ENCODE results near the gene PI3. TPM values are rescaled to one million over a fixed set of nuclear protein-coding genes. Genes with fewer than 3 reads are reported as not detected.
A peak's percentile ranks its signal among the peaks of the same experiment; 100 is the strongest.

PI3 gene
- total and polyA plus RNA-seq, 2 of the 8 experiments (the other 6 are each of a cell fraction or from before 2014, with no cell fraction given): not detected

DNA sequence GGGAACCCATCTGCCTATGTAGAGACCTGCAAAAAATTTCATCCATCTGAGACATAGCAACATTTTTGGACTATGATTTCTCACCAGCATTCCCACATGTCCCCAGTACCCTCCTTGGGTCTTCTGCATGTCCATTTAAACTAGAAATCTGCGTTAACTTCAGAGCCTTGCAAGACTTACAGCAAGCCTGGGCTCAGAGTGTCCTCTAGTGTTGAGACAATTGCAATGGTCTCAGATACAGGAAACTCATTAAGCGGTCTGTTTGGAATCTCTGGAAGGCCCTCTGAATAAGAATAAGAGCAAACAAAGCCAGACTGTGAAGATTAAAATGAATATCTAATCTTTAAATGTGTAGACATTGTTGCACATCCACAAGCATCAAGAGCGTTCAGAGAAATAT is 20.5 kb upstream of the PI3 start:
- Histone ChIP-seq H3K4me3 (ENCODE audit: extremely low read depth in 1 of 4, insufficient read depth in 2 of 4, low read depth in 3 of 4, low read length in 4 of 4) (no peak overlapping the region), H3K18ac (ENCODE audit: extremely low read depth, low read length) (no peak overlapping the region), H3K4ac (replicated peaks; ENCODE audit: insufficient read length, low read depth, low read length) (no peak overlapping the region), H3K9me3 (ENCODE audit: insufficient read depth in 2 of 2, low read depth in 1 of 2, low read length in 1 of 2) (no peaks in the 10 kb centered on the region; a peak in 1 of 4 replicates), H3K79me1 (ENCODE audit: low read depth, low read length) (no peaks in the 10 kb centered on the region), H3K27me3 (replicated peaks in 1 of 4; ENCODE audit: control insufficient read depth in 3 of 4, extremely low read depth in 1 of 4, insufficient read depth in 3 of 4, low read length in 3 of 4) (peaks cover 0 to 1% (median 0%) of the 10 kb centered on the region in 4 experiments; a peak in 1 of 7 replicates), H2AFZ (ENCODE audit: low read length) (no peak overlapping the region), H2BK120ac (replicated peaks; ENCODE audit: low read depth, low read length) (no peak overlapping the region), H4K5ac (ENCODE audit: insufficient read length, low read depth, low read length) (no peak overlapping the region), H3K36me3 (ENCODE audit: control insufficient read depth in 2 of 4, insufficient read depth in 4 of 4, low read length in 3 of 4) (no peaks in the 10 kb centered on the region), H3K4me1 (replicated peaks in 1 of 4; ENCODE audit: control insufficient read depth in 3 of 4, insufficient read depth in 4 of 4, low read length in 3 of 4) (no peaks in the 10 kb centered on the region), H3K79me2 (ENCODE audit: control insufficient read depth in 1 of 2, insufficient read depth in 2 of 2, low read length in 2 of 2) (no peaks in the 10 kb centered on the region), H3K9ac (replicated peaks in 1 of 4; ENCODE audit: extremely low read depth in 1 of 4, low read depth in 3 of 4, low read length in 3 of 4) (no peak overlapping the region), H4K20me1 (replicated peaks in 1 of 2; ENCODE audit: control insufficient read depth in 1 of 2, insufficient read depth in 2 of 2, low read length in 2 of 2) (no peaks in the 10 kb centered on the region), H3K23me2 (ENCODE audit: low read depth, low read length) (no peaks in the 10 kb centered on the region), H3K27ac (ENCODE audit: low read depth, low read length) (no peak overlapping the region), H2BK15ac (ENCODE audit: low read length) (no peak overlapping the region), H2BK5ac (ENCODE audit: low read depth, low read length) (no peak overlapping the region), H3K14ac (ENCODE audit: insufficient read length) (no peak overlapping the region), H2AK5ac (ENCODE audit: low read depth, low read length) (no peak overlapping the region), H3K23ac (ENCODE audit: insufficient read length) (no peak overlapping the region), H4K8ac (ENCODE audit: extremely low read depth, insufficient read depth, low read length) (no peak overlapping the region), H3K4me2 (ENCODE audit: insufficient read depth in 1 of 2, low read depth in 2 of 2, low read length in 2 of 2) (no peak overlapping the region), H2BK12ac (ENCODE audit: low read depth, low read length) (no peak overlapping the region), H4K91ac (replicated peaks; ENCODE audit: insufficient read length, low read length) (no peak overlapping the region), H3K56ac (replicated peaks; ENCODE audit: insufficient read length, low read depth, low read length) (no peak overlapping the region), H2BK20ac (ENCODE audit: low read length) (no peak overlapping the region)
- ChIA-PET POLR2A (ENCODE audit: partially characterized antibody) (no interaction called here), CTCF (ENCODE audit: partially characterized antibody) (no interaction called here)
- 66% methylated on average over 3 of the region's 3 CpGs; no CpG with 5 or more reads in 1 of the 2 experiments for WGBS, 2 experiments (ENCODE audit: extremely low coverage in 1 of 2, insufficient coverage in 1 of 2, insufficient read length in 1 of 2, insufficient replicate concordance in 2 of 2, low coverage in 1 of 2, low lambda C conversion rate in 2 of 2, missing lambda C conversion rate in 1 of 2)
- no peak for FAIRE-seq
- DNase-seq (ENCODE audit: low read depth in 1 of 2, low spot score in 2 of 2): no peak
- TF ChIP-seq SP1 (IDR thresholded peaks at IDR 0.05; ENCODE audit: low read depth, low read length): no peak
- TF ChIP-seq BCL11A (IDR thresholded peaks at IDR 0.05; ENCODE audit: low read depth in 2 of 2, low read length in 2 of 2): no peak
- TF ChIP-seq, protein P1, sequence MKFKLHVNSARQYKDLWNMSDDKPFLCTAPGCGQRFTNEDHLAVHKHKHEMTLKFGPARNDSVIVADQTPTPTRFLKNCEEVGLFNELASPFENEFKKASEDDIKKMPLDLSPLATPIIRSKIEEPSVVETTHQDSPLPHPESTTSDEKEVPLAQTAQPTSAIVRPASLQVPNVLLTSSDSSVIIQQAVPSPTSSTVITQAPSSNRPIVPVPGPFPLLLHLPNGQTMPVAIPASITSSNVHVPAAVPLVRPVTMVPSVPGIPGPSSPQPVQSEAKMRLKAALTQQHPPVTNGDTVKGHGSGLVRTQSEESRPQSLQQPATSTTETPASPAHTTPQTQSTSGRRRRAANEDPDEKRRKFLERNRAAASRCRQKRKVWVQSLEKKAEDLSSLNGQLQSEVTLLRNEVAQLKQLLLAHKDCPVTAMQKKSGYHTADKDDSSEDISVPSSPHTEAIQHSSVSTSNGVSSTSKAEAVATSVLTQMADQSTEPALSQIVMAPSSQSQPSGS (IDR thresholded peaks at IDR 0.05; ENCODE audit: low read length): no peak
- TF ChIP-seq JUN (IDR thresholded peaks at IDR 0.05; ENCODE audit: low read depth, low read length): no peak
- TF ChIP-seq, protein P2, sequence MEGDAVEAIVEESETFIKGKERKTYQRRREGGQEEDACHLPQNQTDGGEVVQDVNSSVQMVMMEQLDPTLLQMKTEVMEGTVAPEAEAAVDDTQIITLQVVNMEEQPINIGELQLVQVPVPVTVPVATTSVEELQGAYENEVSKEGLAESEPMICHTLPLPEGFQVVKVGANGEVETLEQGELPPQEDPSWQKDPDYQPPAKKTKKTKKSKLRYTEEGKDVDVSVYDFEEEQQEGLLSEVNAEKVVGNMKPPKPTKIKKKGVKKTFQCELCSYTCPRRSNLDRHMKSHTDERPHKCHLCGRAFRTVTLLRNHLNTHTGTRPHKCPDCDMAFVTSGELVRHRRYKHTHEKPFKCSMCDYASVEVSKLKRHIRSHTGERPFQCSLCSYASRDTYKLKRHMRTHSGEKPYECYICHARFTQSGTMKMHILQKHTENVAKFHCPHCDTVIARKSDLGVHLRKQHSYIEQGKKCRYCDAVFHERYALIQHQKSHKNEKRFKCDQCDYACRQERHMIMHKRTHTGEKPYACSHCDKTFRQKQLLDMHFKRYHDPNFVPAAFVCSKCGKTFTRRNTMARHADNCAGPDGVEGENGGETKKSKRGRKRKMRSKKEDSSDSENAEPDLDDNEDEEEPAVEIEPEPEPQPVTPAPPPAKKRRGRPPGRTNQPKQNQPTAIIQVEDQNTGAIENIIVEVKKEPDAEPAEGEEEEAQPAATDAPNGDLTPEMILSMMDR (IDR thresholded peaks at IDR 0.05; ENCODE audit: control extremely low read depth in 1 of 3, insufficient read depth in 1 of 3, low read depth in 1 of 3, low read length in 3 of 3): peak in 1 of 3 experiments; percentile 15; a peak in 1 of 4 replicates
- no peak for TF ChIP-seq CREB1 (IDR thresholded peaks at IDR 0.05)
- TF ChIP-seq HDAC2 (IDR thresholded peaks at IDR 0.05; ENCODE audit: borderline replicate concordance in 1 of 2, low read depth in 2 of 2, low read length in 2 of 2): no peak
- no peak for TF ChIP-seq SUZ12 (IDR thresholded peaks at IDR 0.05; ENCODE audit: low read length)
- TF ChIP-seq RBBP5 (IDR thresholded peaks at IDR 0.05; ENCODE audit: borderline replicate concordance, low read depth, low read length): no peak
